ENCODE results near the gene PHF2. TPM values are rescaled to one million over a fixed set of nuclear protein-coding genes. Genes with fewer than 3 reads are reported as not detected.
"Not testable (repeated sequence)": the region's sequence is repeated elsewhere in the genome, so short reads cannot be mapped to it uniquely, and the experiment has no call there.

PHF2 gene
- total and polyA plus RNA-seq, 12 donors = 13.9 to 31.3 (median 23.0) TPM

GRCh38 chr9:93664549-93665120, 88.3 kb downstream of the PHF2 start:
- Histone ChIP-seq H3K27ac (no peak overlapping the region), H3K4me3 (no peak overlapping the region), H3K9me3 (no peaks in the 10 kb centered on the region), H3K27me3 (no peaks in the 10 kb centered on the region), H3K4me1 (no peaks in the 10 kb centered on the region), H3K36me3 (peaks cover 0 to 77% (median 12%) of the 10 kb centered on the region in 9 donors)
- intact Hi-C loops (cut with DNase I) = no loop called here
- 90 to 93% methylated on average over 15 of the region's 15 CpGs for WGBS, 2 donors
- ATAC-seq (no peak), DNase-seq (no peak)
- no peak for TF ChIP-seq CTCF (IDR thresholded peaks at IDR 0.05)

GRCh38 chr9:93665128-93665636, 88.8 kb downstream of the PHF2 start:
- intact Hi-C loops (cut with DNase I) = no loop called here
- WGBS, 2 donors = 91 to 95% methylated on average over 9 of the region's 9 CpGs
- ATAC-seq = no peak
- Histone ChIP-seq H3K4me1 (no peaks in the 10 kb centered on the region), H3K27me3 (no peaks in the 10 kb centered on the region), H3K27ac (no peak overlapping the region), H3K36me3 (peaks cover 0 to 71% (median 11%) of the 10 kb centered on the region in 9 donors), H3K9me3 (no peaks in the 10 kb centered on the region), H3K4me3 (no peak overlapping the region)
- DNase-seq = no peak
- no peak for TF ChIP-seq CTCF (IDR thresholded peaks at IDR 0.05)

- TF ChIP-seq CTCF (IDR thresholded peaks at IDR 0.05) = no peak
- Histone ChIP-seq H3K27me3 (no peaks in the 10 kb centered on the region), H3K27ac (no peak overlapping the region), H3K36me3 (peaks cover 0 to 64% (median 6%) of the 10 kb centered on the region in 9 donors), H3K9me3 (no peaks in the 10 kb centered on the region), H3K4me3 (no peak overlapping the region), H3K4me1 (no peaks in the 10 kb centered on the region)
- WGBS, 2 donors = 91 to 93% methylated on average over 27 of the region's 27 CpGs
- no peak for DNase-seq
- ATAC-seq = no peak
- intact Hi-C loops (cut with DNase I) = no loop called here
Measured at GRCh38 chr9:93665637-93666438, 89.5 kb downstream of the PHF2 start.

GRCh38 chr9:93666439-93666784, 90.0 kb downstream of the PHF2 start:
- H3K9me3 ChIP-seq; ATAC-seq; H3K27me3 ChIP-seq; H3K4me3 ChIP-seq; intact Hi-C loops (cut with DNase I); DNase-seq; H3K27ac ChIP-seq; H3K4me1 ChIP-seq: not testable (repeated sequence)
- peaks cover 0 to 63% (median 6%) of the 10 kb centered on the region in 9 donors for H3K36me3 ChIP-seq
- 93 to 94% methylated on average over 6 of the region's 6 CpGs for WGBS, 2 donors

DNA sequence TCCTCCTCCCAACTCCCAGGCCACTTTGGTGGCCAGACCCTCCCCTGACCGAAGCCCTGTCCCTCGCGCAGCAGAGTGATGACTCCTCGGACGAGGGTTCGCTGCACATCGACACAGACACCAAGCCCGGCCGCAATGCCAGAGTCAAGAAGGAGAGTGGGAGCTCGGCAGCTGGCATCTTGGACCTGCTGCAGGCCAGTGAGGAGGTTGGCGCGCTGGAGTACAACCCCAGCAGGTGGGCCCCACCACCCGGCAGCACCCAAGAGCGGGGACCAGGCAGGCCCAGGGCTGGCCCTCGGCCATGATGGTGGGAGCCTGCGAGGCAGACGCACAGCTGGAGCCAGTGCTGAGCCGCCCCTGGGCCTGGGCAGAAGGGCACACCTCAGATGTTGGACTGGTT, 90.6 kb downstream of the PHF2 start:
- no peaks in the 10 kb centered on the region for H3K9me3 ChIP-seq
- WGBS, 2 donors = 95% methylated on average over 18 of the region's 18 CpGs
- peaks cover 0 to 63% (median 6%) of the 10 kb centered on the region in 9 donors for H3K36me3 ChIP-seq
- intact Hi-C loops (cut with DNase I) = no loop called here
- no peak for DNase-seq
- H3K4me3 ChIP-seq = no peak overlapping the region
- no peak for TF ChIP-seq CTCF (IDR thresholded peaks at IDR 0.05)
- no peak for ATAC-seq
- no peak overlapping the region for H3K27ac ChIP-seq
- H3K27me3 ChIP-seq = no peaks in the 10 kb centered on the region
- no peaks in the 10 kb centered on the region for H3K4me1 ChIP-seq
